Breast epithelium (tissue), 4 donors: ENCODE data around the gene ZNF407. TPM values are rescaled to one million over a fixed set of nuclear protein-coding genes. Genes with fewer than 3 reads are reported as not detected.

Experiments
- DNase-seq, 2 donors: peaks; one replicate each; pipeline ENCODE4 v3.0.0-alpha.2; 2019; ENCODE audit warnings: low spot score in 2 of 2
- H3K27ac ChIP-seq, 2 donors: fragments of 200-600 bp; sonication (generic) in 1 of 2; one replicate each; pipeline ENCODE4 v1.5.1; 2016 to 2019; ENCODE audit warnings: mild to moderate bottlenecking in 1 of 2
- H3K27me3 ChIP-seq, 2 donors: fragments of 200-600 bp; sonication (generic) in 1 of 2; one replicate each; pipeline versions ENCODE4 v1.5.1 to v1.6.0; 2017 to 2019; ENCODE audit warnings: control low read depth in 1 of 2, mild to moderate bottlenecking in 1 of 2
- H3K36me3 ChIP-seq: fragments of 200-600 bp; one replicate; pipeline ENCODE4 v1.5.1; 2019
- H3K4me1 ChIP-seq, 2 donors: fragments of 200-600 bp; sonication (generic); one replicate each; pipeline ENCODE4 v1.5.1; 2016 to 2019; ENCODE audit warnings: control low read depth in 1 of 2
- H3K4me3 ChIP-seq, 3 donors: fragments of 200-600 bp; sonication (generic); 1 replicate in 2 of 3; 2 replicates in 1 of 3; pipeline ENCODE4 v1.5.1; 2016 to 2019; ENCODE audit warnings: mild to moderate bottlenecking in 3 of 3, moderate library complexity in 2 of 3
- H3K9me3 ChIP-seq, 2 donors: fragments of 200-600 bp; sonication (generic) in 1 of 2; one replicate each; pipeline ENCODE4 v1.5.1; 2016 to 2019; ENCODE audit warnings: control low read depth in 1 of 2
- CTCF ChIP-seq, 3 donors: fragments of 450-650 bp; IDR thresholded peaks; one replicate each; pipeline ENCODE4 v1.5.1; 2016 to 2017; ENCODE audit warnings: antibody characterized with exemption in 3 of 3, mild to moderate bottlenecking in 3 of 3, moderate library complexity in 3 of 3
- POLR2A ChIP-seq: fragments of 450-650 bp; IDR thresholded peaks from one replicate; pipeline ENCODE4 v1.6.1; 2016; ENCODE audit warnings: antibody characterized with exemption, mild to moderate bottlenecking, moderate library complexity
- POLR2AphosphoS5 ChIP-seq, 3 donors: sonication (generic); formaldehyde crosslinking; IDR thresholded peaks; one replicate each; pipeline ENCODE4 v1.6.1; 2017; ENCODE audit warnings: antibody characterized with exemption in 3 of 3
- intact Hi-C: fragments of 100-400 bp; cut with DNase I; formaldehyde crosslinking; loops from one replicate; pipeline ENCODE4 v1.15.1; 2023; ENCODE audit warnings: low total_unique reads
- total RNA-seq, 3 donors: library from RNA; depleted of rRNA; stranded (reverse); fragments of >200 nt; gene quantifications; one replicate each; pipeline ENCODE4 v1.1.0, GENCODE V29; 2016

The ZNF407 gene
- total RNA-seq, 3 donors from 2014 or later: 14.9 to 30.1 (median 22.3) TPM

GRCh38 chr18:74906184-74906583, 308.5 kb downstream of the ZNF407 start:
- H3K4me1 ChIP-seq: no peaks in the 10 kb centered on the region
- DNase-seq: no peak
- intact Hi-C loops: no loop called here
- no peaks in the 10 kb centered on the region for H3K27me3 ChIP-seq
- H3K36me3 ChIP-seq: no peaks in the 10 kb centered on the region
- H3K4me3 ChIP-seq: no peak overlapping the region
- TF ChIP-seq POLR2AphosphoS5 (IDR thresholded peaks at IDR 0.05) (no peak), POLR2A (no peak), CTCF (IDR thresholded peaks at IDR 0.05) (no peak)
- H3K9me3 ChIP-seq: no peaks in the 10 kb centered on the region
- no peak overlapping the region for H3K27ac ChIP-seq

GRCh38 chr18:74914052-74914591, 316.5 kb downstream of the ZNF407 start:
- intact Hi-C loops: no loop called here
- Histone ChIP-seq H3K36me3 (no peaks in the 10 kb centered on the region), H3K27ac (no peak overlapping the region), H3K9me3 (no peaks in the 10 kb centered on the region), H3K4me1 (no peaks in the 10 kb centered on the region), H3K27me3 (no peaks in the 10 kb centered on the region), H3K4me3 (no peak overlapping the region)
- no peak for DNase-seq
- TF ChIP-seq POLR2A: no peak

- no peak overlapping the region for H3K27ac ChIP-seq
- no peak for DNase-seq
- H3K36me3 ChIP-seq: no peaks in the 10 kb centered on the region
- no peak overlapping the region for H3K4me3 ChIP-seq
- no peak for TF ChIP-seq POLR2AphosphoS5 (IDR thresholded peaks at IDR 0.05)
- TF ChIP-seq POLR2A: no peak
- no peak for TF ChIP-seq CTCF (IDR thresholded peaks at IDR 0.05)
- H3K9me3 ChIP-seq: no peaks in the 10 kb centered on the region
- H3K4me1 ChIP-seq: no peaks in the 10 kb centered on the region
- intact Hi-C loops: no loop called here
- H3K27me3 ChIP-seq: no peaks in the 10 kb centered on the region
These were observed 317.0 kb downstream of the ZNF407 start for GRCh38 chr18:74914648-74915047.

GRCh38 chr18:74916773-74917393, 319.2 kb downstream of the ZNF407 start:
- DNase-seq: no peak

GRCh38 chr18:74918276-74918790, 320.7 kb downstream of the ZNF407 start:
- Histone ChIP-seq H3K4me1 (no peaks in the 10 kb centered on the region), H3K4me3 (no peak overlapping the region), H3K27me3 (no peaks in the 10 kb centered on the region), H3K27ac (no peak overlapping the region), H3K36me3 (no peaks in the 10 kb centered on the region), H3K9me3 (no peaks in the 10 kb centered on the region)
- intact Hi-C loops: no loop called here
- TF ChIP-seq POLR2AphosphoS5 (IDR thresholded peaks at IDR 0.05): no peak
- TF ChIP-seq POLR2A: no peak
- TF ChIP-seq CTCF (IDR thresholded peaks at IDR 0.05): no peak
- DNase-seq: no peak

More at GRCh38 chr18:74916773-74917393, 319.2 kb downstream of the ZNF407 start:
- H3K27me3 ChIP-seq: no peaks in the 10 kb centered on the region
- no peaks in the 10 kb centered on the region for H3K9me3 ChIP-seq
- no peaks in the 10 kb centered on the region for H3K36me3 ChIP-seq
- TF ChIP-seq POLR2AphosphoS5 (IDR thresholded peaks at IDR 0.05): no peak
- TF ChIP-seq CTCF (IDR thresholded peaks at IDR 0.05): no peak
- no peak for TF ChIP-seq POLR2A
- intact Hi-C loops: no loop called here
- H3K4me3 ChIP-seq: no peak overlapping the region
- H3K4me1 ChIP-seq: no peaks in the 10 kb centered on the region
- no peak overlapping the region for H3K27ac ChIP-seq
